Central memory CD8-positive, alpha-beta T cell (primary cell): ENCODE results near the gene CD300A.

Experiments used
- ATAC-seq: fragments of 150-1000 bp; cut with Tn5 transposase; replicated peaks from 2 replicates; pipeline ENCODE4 v1.10.0; 2022; ENCODE audit warnings: mild to moderate bottlenecking, moderate FRiP score, moderate number of reproducible peaks; ENCODE audit not compliant: poor library complexity, severe bottlenecking; ENCODE audit errors: extremely low read depth
- DNase-seq, 2 donors: peaks; one replicate each; pipeline ENCODE4 v3.0.0; 2021; ENCODE audit warnings: low spot score in 2 of 2
- H3K27ac Mint-ChIP-seq: one replicate; pipeline ENCODE4 v1.8.0; 2022; ENCODE audit warnings: low read depth, mild to moderate bottlenecking, moderate library complexity, mixed read lengths
- H3K27me3 Mint-ChIP-seq: one replicate; pipeline ENCODE4 v1.8.0; 2022; ENCODE audit warnings: mixed read lengths
- H3K36me3 Mint-ChIP-seq: one replicate; pipeline ENCODE4 v1.8.0; 2022; ENCODE audit warnings: mild to moderate bottlenecking, moderate library complexity, mixed read lengths; ENCODE audit not compliant: insufficient read depth
- H3K4me1 Mint-ChIP-seq: one replicate; pipeline ENCODE4 v1.8.0; 2022; ENCODE audit warnings: mixed read lengths
- H3K4me3 Mint-ChIP-seq: one replicate; pipeline ENCODE4 v1.8.0; 2022; ENCODE audit warnings: mild to moderate bottlenecking, moderate library complexity, mixed read lengths
- H3K9me3 Mint-ChIP-seq: one replicate; pipeline ENCODE4 v1.8.0; 2022; ENCODE audit warnings: mixed read lengths

Gene CD300A

GRCh38 chr17:74524653-74525464 lies 58.4 kb downstream of the CD300A start:
- H3K4me3 Mint-ChIP-seq: no peak overlapping the region
- ATAC-seq: no peak
- no peak overlapping the region for H3K27ac Mint-ChIP-seq
- H3K4me1 Mint-ChIP-seq: peaks cover 14% of the 10 kb centered on the region
- H3K27me3 Mint-ChIP-seq: peaks cover 73% of the 10 kb centered on the region
- H3K36me3 Mint-ChIP-seq: peaks cover 2% of the 10 kb centered on the region
- DNase-seq: no peak
- H3K9me3 Mint-ChIP-seq: no peaks in the 10 kb centered on the region

GRCh38 chr17:74525465-74525725 lies 59.0 kb downstream of the CD300A start:
- H3K4me1 Mint-ChIP-seq: peaks cover 14% of the 10 kb centered on the region
- DNase-seq (no peak), ATAC-seq (no peak)
- no peaks in the 10 kb centered on the region for H3K9me3 Mint-ChIP-seq
- H3K27ac Mint-ChIP-seq: no peak overlapping the region
- peaks cover 77% of the 10 kb centered on the region for H3K27me3 Mint-ChIP-seq
- peaks cover 2% of the 10 kb centered on the region for H3K36me3 Mint-ChIP-seq
- no peak overlapping the region for H3K4me3 Mint-ChIP-seq

GRCh38 chr17:74525781-74526288 lies 59.4 kb downstream of the CD300A start:
- ATAC-seq (no peak), DNase-seq (no peak)
- H3K9me3 Mint-ChIP-seq: no peaks in the 10 kb centered on the region
- H3K4me1 Mint-ChIP-seq: peaks cover 12% of the 10 kb centered on the region
- peaks cover 77% of the 10 kb centered on the region for H3K27me3 Mint-ChIP-seq
- H3K36me3 Mint-ChIP-seq: peaks cover 2% of the 10 kb centered on the region
- H3K4me3 Mint-ChIP-seq: no peak overlapping the region
- H3K27ac Mint-ChIP-seq: no peak overlapping the region

DNA sequence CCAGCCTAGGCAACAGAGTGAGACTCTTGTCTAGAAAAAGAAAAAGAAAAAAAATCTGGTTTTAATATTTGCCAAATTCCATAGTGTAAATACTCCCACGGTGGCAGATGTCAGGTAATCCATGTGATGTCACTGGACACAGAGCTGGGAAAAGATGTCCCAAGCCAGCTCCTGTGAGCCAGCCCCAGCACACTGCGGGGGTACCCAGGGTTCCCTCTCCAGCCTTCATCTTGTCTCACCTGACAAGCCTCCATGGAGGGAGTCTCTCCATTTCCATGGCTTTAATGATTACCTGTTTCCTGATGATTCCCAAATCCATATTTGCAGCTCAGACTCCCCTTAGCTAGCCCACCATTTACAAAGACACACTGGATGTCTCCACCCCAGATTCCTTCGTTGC lies 60.2 kb downstream of the CD300A start:
- Mint-ChIP-seq H3K36me3 (no peaks in the 10 kb centered on the region), H3K9me3 (no peaks in the 10 kb centered on the region), H3K4me3 (no peak overlapping the region), H3K27ac (no peak overlapping the region), H3K27me3 (peaks cover 76% of the 10 kb centered on the region), H3K4me1 (peaks cover 3% of the 10 kb centered on the region)
- ATAC-seq (no peak), DNase-seq (no peak)

- no peak overlapping the region for H3K4me3 Mint-ChIP-seq
- ATAC-seq (no peak), DNase-seq (no peak)
- H3K4me1 Mint-ChIP-seq: peaks cover 1% of the 10 kb centered on the region
- peaks cover 76% of the 10 kb centered on the region for H3K27me3 Mint-ChIP-seq
- H3K27ac Mint-ChIP-seq: no peak overlapping the region
- no peaks in the 10 kb centered on the region for H3K36me3 Mint-ChIP-seq
- no peaks in the 10 kb centered on the region for H3K9me3 Mint-ChIP-seq
These were observed 60.6 kb downstream of the CD300A start for GRCh38 chr17:74527081-74527480.

DNA sequence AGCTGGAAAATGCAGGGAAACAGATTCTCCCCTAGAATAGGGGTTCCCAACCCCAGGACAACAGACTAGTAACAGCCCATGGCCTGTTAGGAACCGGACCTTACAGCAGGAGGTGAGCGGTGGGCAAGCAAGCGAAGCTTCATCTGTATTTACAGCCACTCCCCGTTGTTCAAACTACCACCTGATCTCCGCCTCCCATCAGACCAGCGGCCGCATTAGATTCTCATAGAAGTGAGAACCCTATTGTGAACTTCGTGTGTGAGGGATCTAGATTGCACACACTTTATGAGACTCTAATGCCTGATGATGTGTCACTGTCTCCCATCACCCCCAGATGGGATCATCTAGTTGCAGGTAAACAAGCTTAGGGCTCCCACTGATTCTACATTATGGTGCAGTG lies 61.3 kb downstream of the CD300A start:
- no peak overlapping the region for H3K4me3 Mint-ChIP-seq
- ATAC-seq (no peak), DNase-seq (no peak)
- H3K27ac Mint-ChIP-seq: no peak overlapping the region
- peaks cover 6% of the 10 kb centered on the region for H3K4me1 Mint-ChIP-seq
- H3K9me3 Mint-ChIP-seq: no peaks in the 10 kb centered on the region
- peaks cover 77% of the 10 kb centered on the region for H3K27me3 Mint-ChIP-seq
- no peaks in the 10 kb centered on the region for H3K36me3 Mint-ChIP-seq

GRCh38 chr17:74528491-74529199 lies 62.2 kb downstream of the CD300A start:
- no peak overlapping the region for H3K4me3 Mint-ChIP-seq
- no peaks in the 10 kb centered on the region for H3K9me3 Mint-ChIP-seq
- no peak for ATAC-seq
- no peaks in the 10 kb centered on the region for H3K36me3 Mint-ChIP-seq
- H3K27ac Mint-ChIP-seq: no peak overlapping the region
- peaks cover 77% of the 10 kb centered on the region for H3K27me3 Mint-ChIP-seq
- DNase-seq: no peak
- peaks cover 6% of the 10 kb centered on the region for H3K4me1 Mint-ChIP-seq

GRCh38 chr17:74529243-74529642 lies 62.8 kb downstream of the CD300A start:
- Mint-ChIP-seq H3K27ac (no peak overlapping the region), H3K27me3 (peaks cover 76% of the 10 kb centered on the region), H3K4me3 (no peak overlapping the region), H3K36me3 (no peaks in the 10 kb centered on the region), H3K4me1 (peaks cover 6% of the 10 kb centered on the region), H3K9me3 (no peaks in the 10 kb centered on the region)
- ATAC-seq (no peak), DNase-seq (no peak)

DNA sequence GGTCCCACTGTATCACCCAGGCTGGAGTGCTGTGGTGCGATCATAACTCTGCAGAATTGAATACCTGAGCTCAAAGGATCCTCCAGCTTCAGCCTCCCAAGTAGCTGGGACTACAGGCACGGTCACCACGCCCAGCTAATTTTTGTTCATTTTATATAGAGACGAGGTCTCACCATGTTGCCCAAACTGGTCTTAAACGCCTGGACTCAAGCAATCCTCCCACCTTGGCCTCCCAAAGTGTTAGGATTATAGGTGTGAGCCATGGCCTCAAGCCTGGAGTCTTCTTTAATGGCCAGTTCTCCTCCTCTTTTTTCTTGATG lies 64.4 kb downstream of the CD300A start:
- peaks cover 71% of the 10 kb centered on the region for H3K27me3 Mint-ChIP-seq
- H3K9me3 Mint-ChIP-seq: no peaks in the 10 kb centered on the region
- peaks cover 6% of the 10 kb centered on the region for H3K4me1 Mint-ChIP-seq
- DNase-seq: no peak
- ATAC-seq: no peak
- H3K36me3 Mint-ChIP-seq: no peaks in the 10 kb centered on the region
- no peak overlapping the region for H3K4me3 Mint-ChIP-seq
- no peak overlapping the region for H3K27ac Mint-ChIP-seq

- Mint-ChIP-seq H3K9me3 (no peaks in the 10 kb centered on the region), H3K36me3 (no peaks in the 10 kb centered on the region), H3K4me1 (peaks cover 6% of the 10 kb centered on the region), H3K27ac (no peak within 1 kb of the TSS), H3K27me3 (peaks cover 71% of the 10 kb centered on the region), H3K4me3 (peak within 1 kb of the TSS; percentile 9)
- ATAC-seq: peak; percentile 24
- no peak for DNase-seq
These were observed 64.9 kb downstream of the CD300A start, which contains the start of gene CD300LB for GRCh38 chr17:74531231-74531761. TSS of gene CD300LB (minus strand) at chr17:74531475. CDS start at chr17:74531350, 125 bp downstream.

GRCh38 chr17:74532115-74532514 lies 65.7 kb downstream of the CD300A start:
- DNase-seq (no peak), ATAC-seq (peak; percentile 43)
- Mint-ChIP-seq H3K4me1 (peaks cover 6% of the 10 kb centered on the region), H3K27me3 (peaks cover 71% of the 10 kb centered on the region), H3K27ac (no peak overlapping the region), H3K36me3 (no peaks in the 10 kb centered on the region), H3K9me3 (no peaks in the 10 kb centered on the region), H3K4me3 (peak overlapping the region; percentile 3)
